ENCODE results near the gene RAPH1.
"Not testable (repeated sequence)": the region's sequence is repeated elsewhere in the genome, so short reads cannot be mapped to it uniquely, and the experiment has no call there.

The RAPH1 gene

DNA sequence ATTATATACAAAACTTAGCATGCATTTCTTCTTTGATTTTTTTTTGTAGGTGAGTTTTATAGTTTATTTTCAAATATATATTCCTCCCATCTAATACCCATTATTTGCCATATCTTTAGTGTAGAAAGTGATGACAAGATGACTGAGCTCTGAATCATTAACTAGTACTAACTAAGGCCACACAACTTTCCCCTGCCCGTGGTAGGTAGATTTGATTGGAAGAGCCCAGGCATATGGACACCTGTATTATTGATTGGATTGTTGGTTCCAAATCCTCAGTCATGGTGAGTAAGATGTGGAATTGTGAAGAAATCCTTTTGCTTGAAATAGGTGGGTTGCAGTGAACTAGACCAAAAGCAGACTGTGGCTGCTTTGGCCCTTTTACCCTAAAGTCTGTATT lies 152.1 kb downstream of the RAPH1 start:
- no peak for TF ChIP-seq ZFX (IDR thresholded peaks at IDR 0.05)
- no peak for TF ChIP-seq CTCF (conservative IDR thresholded peaks at IDR 0.05)
- no peak overlapping the region for H3K27ac ChIP-seq

DNA sequence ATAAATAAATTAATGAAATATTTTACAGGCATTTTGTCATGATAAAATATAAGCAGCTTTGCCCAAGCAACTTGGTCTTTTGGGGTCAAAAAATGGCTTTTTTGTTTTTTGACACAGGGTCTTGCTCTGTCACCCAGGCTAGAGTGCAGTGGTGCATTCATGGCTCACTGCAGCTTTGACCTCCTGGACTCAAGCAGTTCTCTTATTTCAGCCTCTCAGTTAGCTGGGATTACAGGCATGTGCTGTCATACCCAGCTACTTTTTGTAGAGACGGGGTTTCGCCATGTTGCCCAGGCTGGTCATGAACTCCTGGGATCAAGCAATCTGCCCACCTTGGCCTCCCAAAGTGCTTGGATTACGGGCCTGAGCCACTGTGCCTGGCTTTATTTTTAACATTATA lies 155.9 kb downstream of the RAPH1 start:
- TF ChIP-seq CTCF (conservative IDR thresholded peaks at IDR 0.05) (no peak), ZFX (IDR thresholded peaks at IDR 0.05) (no peak)
- H3K27ac ChIP-seq = no peak overlapping the region

DNA sequence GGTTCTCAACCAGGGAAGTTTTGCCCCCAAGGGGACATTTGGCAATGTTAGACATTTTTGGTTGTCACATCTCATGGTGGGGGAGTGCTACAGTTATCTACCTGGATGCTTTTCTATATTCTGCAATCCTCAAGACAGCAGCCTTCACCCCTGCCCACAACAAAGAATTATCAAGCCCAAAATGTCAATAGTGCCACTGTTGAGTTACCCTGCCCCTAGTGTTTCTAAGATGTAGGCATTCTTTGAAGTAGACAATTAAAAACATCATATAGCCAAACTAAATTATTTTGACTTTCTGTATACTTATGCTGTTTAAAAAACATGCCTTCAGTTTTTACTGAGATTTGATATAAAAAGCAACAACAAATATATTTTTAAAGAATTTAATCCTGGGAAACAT lies 158.9 kb downstream of the RAPH1 start:
- H3K27ac ChIP-seq = no peak overlapping the region

DNA sequence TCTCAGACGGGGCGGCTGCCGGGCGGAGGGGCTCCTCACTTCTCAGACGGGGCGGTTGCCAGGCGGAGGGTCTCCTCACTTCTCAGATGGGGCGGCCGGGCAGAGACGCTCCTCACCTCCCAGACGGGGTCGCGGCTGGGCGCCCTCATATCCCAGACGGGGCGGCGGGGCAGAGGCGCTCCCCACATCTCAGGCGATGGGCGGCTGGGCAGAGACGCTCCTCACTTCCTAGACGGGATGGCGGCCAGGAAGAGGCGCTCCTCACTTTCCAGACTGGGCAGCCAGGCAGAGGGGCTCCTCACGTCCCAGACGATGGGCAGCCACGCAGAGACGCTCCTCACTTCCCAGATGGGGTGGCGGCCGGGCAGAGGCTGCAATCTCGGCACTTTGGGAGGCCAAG lies 162.4 kb downstream of the RAPH1 start:
- H3K27ac ChIP-seq = not testable (repeated sequence)

More for the DNA sequence above, 158.9 kb downstream of the RAPH1 start:
- no peak for TF ChIP-seq ZFX (IDR thresholded peaks at IDR 0.05)
- TF ChIP-seq CTCF (conservative IDR thresholded peaks at IDR 0.05) = peak; percentile 8; the same call in 1 of the 2 replicates

- no peak overlapping the region for H3K27ac ChIP-seq
- no peak for TF ChIP-seq ZFX (IDR thresholded peaks at IDR 0.05)
- no peak for TF ChIP-seq CTCF (conservative IDR thresholded peaks at IDR 0.05)
Measured at GRCh38 chr2:203366639-203367466, 168.2 kb downstream of the RAPH1 start.

DNA sequence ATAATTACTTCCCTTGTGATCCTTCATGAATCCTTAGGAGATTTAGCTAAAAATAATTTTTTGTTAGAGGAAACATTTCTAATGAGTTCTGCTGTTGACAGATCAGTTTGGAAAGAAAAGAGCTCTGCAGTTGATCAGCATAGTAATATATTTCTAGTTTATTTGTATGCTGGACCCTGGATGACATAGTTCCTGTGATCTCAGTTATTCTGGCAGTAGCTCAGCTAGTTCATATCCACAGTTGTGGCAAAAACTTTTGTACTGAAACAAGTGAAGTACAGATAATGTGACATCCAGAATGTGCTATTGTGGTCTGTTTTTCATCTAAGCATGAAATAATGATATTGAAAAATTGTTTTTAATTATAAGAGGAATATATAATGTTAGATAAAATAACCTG lies 173.2 kb downstream of the RAPH1 start:
- no peak overlapping the region for H3K27ac ChIP-seq
- no peak for TF ChIP-seq ZFX (IDR thresholded peaks at IDR 0.05)
- no peak for TF ChIP-seq CTCF (conservative IDR thresholded peaks at IDR 0.05)

- TF ChIP-seq ZFX (IDR thresholded peaks at IDR 0.05) (no peak), CTCF (conservative IDR thresholded peaks at IDR 0.05) (no peak)
- no peak overlapping the region for H3K27ac ChIP-seq
Measured at GRCh38 chr2:203361495-203361894, 173.6 kb downstream of the RAPH1 start.

Measured in C4-2B (cell line).